ENCODE measurements around the gene ATP8B4.

DNA sequence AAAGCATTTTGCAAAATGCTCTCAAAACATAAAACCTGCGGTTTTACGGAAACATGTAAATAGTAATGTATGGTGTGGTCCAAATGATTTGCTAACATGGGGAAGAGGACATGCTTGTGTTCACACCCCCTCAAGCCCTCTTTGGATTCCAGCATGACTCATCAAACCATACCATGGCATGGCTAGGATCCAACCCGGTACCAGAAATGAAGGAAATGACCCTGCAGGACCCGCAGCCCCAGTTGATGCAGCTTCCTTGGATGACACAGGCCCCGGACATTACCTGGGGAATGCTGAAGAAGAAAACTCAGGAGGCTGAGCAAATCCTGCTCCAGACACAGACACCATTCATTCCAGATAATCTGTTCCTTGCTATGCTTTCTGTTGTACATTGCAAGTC lies 275.3 kb downstream of the ATP8B4 start:
- TF ChIP-seq, protein P1, sequence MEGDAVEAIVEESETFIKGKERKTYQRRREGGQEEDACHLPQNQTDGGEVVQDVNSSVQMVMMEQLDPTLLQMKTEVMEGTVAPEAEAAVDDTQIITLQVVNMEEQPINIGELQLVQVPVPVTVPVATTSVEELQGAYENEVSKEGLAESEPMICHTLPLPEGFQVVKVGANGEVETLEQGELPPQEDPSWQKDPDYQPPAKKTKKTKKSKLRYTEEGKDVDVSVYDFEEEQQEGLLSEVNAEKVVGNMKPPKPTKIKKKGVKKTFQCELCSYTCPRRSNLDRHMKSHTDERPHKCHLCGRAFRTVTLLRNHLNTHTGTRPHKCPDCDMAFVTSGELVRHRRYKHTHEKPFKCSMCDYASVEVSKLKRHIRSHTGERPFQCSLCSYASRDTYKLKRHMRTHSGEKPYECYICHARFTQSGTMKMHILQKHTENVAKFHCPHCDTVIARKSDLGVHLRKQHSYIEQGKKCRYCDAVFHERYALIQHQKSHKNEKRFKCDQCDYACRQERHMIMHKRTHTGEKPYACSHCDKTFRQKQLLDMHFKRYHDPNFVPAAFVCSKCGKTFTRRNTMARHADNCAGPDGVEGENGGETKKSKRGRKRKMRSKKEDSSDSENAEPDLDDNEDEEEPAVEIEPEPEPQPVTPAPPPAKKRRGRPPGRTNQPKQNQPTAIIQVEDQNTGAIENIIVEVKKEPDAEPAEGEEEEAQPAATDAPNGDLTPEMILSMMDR (IDR thresholded peaks at IDR 0.05): no peak
- no peak for TF ChIP-seq POLR2A (IDR thresholded peaks at IDR 0.05)

Measured in uterus (tissue), 2 donors.